K562 (cell line): ENCODE results near the gene HOATZ. TPM values are rescaled to one million over a fixed set of nuclear protein-coding genes. Genes with fewer than 3 reads are reported as not detected.

Experiments
- ATAC-seq: fragments of 200-7000 bp; cut with Tn5 transposase; 3 replicates; pipeline ENCODE4 v1.9.1; 2020; ENCODE audit warnings: moderate library complexity
- BruUV-seq: library from RNA; stranded (reverse); fragments of 400-500 nt; replicated peaks from 2 replicates; lab custom pipeline; 2021; lab: Mats Ljungman, UMichigan
- CTCF ChIA-PET: fragments of 300-600 bp; formaldehyde crosslinking; extraction: SDS; loops from one replicate; lab custom pipeline; 2021; ENCODE audit warnings: low intra/inter-chr PET ratio; lab: Yijun Ruan, JAX
- POLR2A ChIA-PET: fragments of 300-600, 350-650 bp; sonication (Branson Sonifier 250); formaldehyde crosslinking; extraction: SDS; loops from one replicate; lab custom pipeline; 2021; ENCODE audit warnings: antibody characterized with exemption, inconsistent platforms; lab: Yijun Ruan, JAX
- DNase-seq, 4 experiments: peaks; one replicate each; pipeline versions ENCODE4 v3.0.0 to v3.0.0-alpha.2; 2011 to 2018; ENCODE audit warnings: low spot score in 3 of 4, mixed read lengths in 3 of 4; ENCODE audit errors: extremely low read depth in 1 of 4
- FAIRE-seq: peaks from 2 replicates; lab custom pipeline; 2011; peaks lifted over from hg19 to GRCh38; lab: Jason Lieb, UNC
- H2AFZ ChIP-seq: 2 replicates; pipeline ENCODE4 v1.6.0; 2011; ENCODE audit warnings: low read depth, low read length, control low read depth, inconsistent platforms
- H3K27ac ChIP-seq: fragments of 200-600 bp; 3 replicates; pipeline ENCODE4 v1.8.0; 2011; ENCODE audit warnings: low read depth, mild to moderate bottlenecking, control low read depth, inconsistent platforms, low read length, moderate library complexity, mixed read lengths; ENCODE audit errors: extremely low read depth
- H3K27me3 ChIP-seq, 2 experiments: fragments of 300-600 bp in 1 of 2; 2 replicates in 1 of 2; 3 replicates in 1 of 2; pipeline versions ENCODE4 v1.6.0 to v1.8.0; 2011; ENCODE audit warnings: inconsistent platforms in 2 of 2, low read length in 2 of 2, mild to moderate bottlenecking in 1 of 2, mixed read lengths in 1 of 2, moderate library complexity in 1 of 2; ENCODE audit not compliant: control insufficient read depth in 2 of 2, insufficient read depth in 2 of 2
- H3K36me3 ChIP-seq: fragments of 300-600 bp; 3 replicates; pipeline ENCODE4 v1.8.0; 2011; ENCODE audit warnings: mild to moderate bottlenecking, low read length, inconsistent platforms; ENCODE audit not compliant: control insufficient read depth, insufficient read depth
- H3K4me1 ChIP-seq, 2 experiments: fragments of 200-600 bp in 1 of 2; replicated peaks in 1 of 2; 2 replicates in 1 of 2; 3 replicates in 1 of 2; pipeline versions ENCODE4 v1.5.1 to v1.8.0; 2011; ENCODE audit warnings: inconsistent platforms in 2 of 2, low read length in 2 of 2, mild to moderate bottlenecking in 1 of 2, mixed read lengths in 1 of 2, moderate library complexity in 1 of 2; ENCODE audit not compliant: control insufficient read depth in 2 of 2, insufficient read depth in 2 of 2
- H3K4me2 ChIP-seq: 2 replicates; pipeline ENCODE4 v1.6.1; 2011; ENCODE audit warnings: low read length, control low read depth, inconsistent platforms, mixed read lengths; ENCODE audit not compliant: insufficient read depth
- H3K4me3 ChIP-seq: fragments of 200-600 bp; sonication (generic), shearing (Covaris generic); 2 replicates; pipeline ENCODE4 v1.5.1; 2016; ENCODE audit warnings: control low read depth, inconsistent platforms
- H3K79me2 ChIP-seq: fragments of 200-600 bp; 3 replicates; pipeline ENCODE4 v1.8.0; 2011; ENCODE audit warnings: low read length, inconsistent platforms; ENCODE audit not compliant: control insufficient read depth, insufficient read depth
- H3K9ac ChIP-seq, 2 experiments: 2 replicates each; pipeline versions ENCODE4 v1.6.0 to v1.6.1; 2011; ENCODE audit warnings: low read depth in 2 of 2, low read length in 2 of 2, control low read depth in 1 of 2, inconsistent platforms in 1 of 2, mild to moderate bottlenecking in 1 of 2, mixed read lengths in 1 of 2; ENCODE audit not compliant: insufficient read depth in 1 of 2
- H3K9me1 ChIP-seq: one replicate; pipeline ENCODE4 v1.6.0; 2011; ENCODE audit warnings: inconsistent platforms, mild to moderate bottlenecking, low read length, moderate library complexity; ENCODE audit not compliant: control insufficient read depth, insufficient read depth
- H3K9me3 ChIP-seq: replicated peaks from 2 replicates; pipeline ENCODE4 v1.5.1; 2011; ENCODE audit warnings: low read depth, low read length, inconsistent platforms; ENCODE audit not compliant: control insufficient read depth, insufficient read depth
- H4K20me1 ChIP-seq: replicated peaks from 2 replicates; pipeline ENCODE4 v1.6.1; 2011; ENCODE audit warnings: low read length, inconsistent platforms, mixed read lengths; ENCODE audit not compliant: control insufficient read depth, insufficient read depth
- ARID3B ChIP-seq: fragments of 250-450 bp; sonication (Bioruptor Pico); IDR thresholded peaks from 2 replicates; pipeline ENCODE4 v1.4.0; 2020; ENCODE audit warnings: borderline replicate concordance
- C11orf30 ChIP-seq: fragments of 450-650 bp; IDR thresholded peaks from 2 replicates; pipeline ENCODE4 v1.6.1; 2016; ENCODE audit warnings: low read depth, mild to moderate bottlenecking
- MAFF ChIP-seq: IDR thresholded peaks from 2 replicates; pipeline ENCODE4 v1.6.1; 2012; ENCODE audit warnings: low read length, improper control_type of control experiment
- MAFG ChIP-seq: fragments of 450-650 bp; conservative IDR thresholded peaks from 2 replicates; pipeline ENCODE4 v1.6.1; 2016; ENCODE audit warnings: missing genetic modification characterization, missing compliant biosample characterization
- MAFK ChIP-seq: IDR thresholded peaks from 2 replicates; pipeline ENCODE4 v1.6.1; 2011; ENCODE audit warnings: low read length, improper control_type of control experiment
- NCOA6 ChIP-seq: fragments of 450-650 bp; IDR thresholded peaks from 2 replicates; pipeline ENCODE4 v1.6.1; 2017; ENCODE audit warnings: mild to moderate bottlenecking
- PKNOX1 ChIP-seq: fragments of 450-650 bp; IDR thresholded peaks from 2 replicates; pipeline ENCODE4 v1.6.1; 2016
- TFAM ChIP-seq: fragments of 250-450 bp; sonication (Bioruptor Pico); conservative IDR thresholded peaks from 2 replicates; pipeline ENCODE4 v1.5.0; 2021; ENCODE audit warnings: mild to moderate bottlenecking, moderate library complexity
- VEZF1 ChIP-seq: fragments of 200-800 bp; sonication (Bioruptor generic); IDR thresholded peaks from 2 replicates; pipeline ENCODE4 v1.6.1; 2017; ENCODE audit warnings: missing genetic modification characterization, missing compliant biosample characterization
- ZNF316 ChIP-seq: fragments of 450-650 bp; IDR thresholded peaks from 2 replicates; pipeline ENCODE4 v1.6.1; 2016
- WGBS: fragments of 100-300 bp; shearing (Covaris generic); methylation state at CpG from one replicate; pipeline ENCODE4 v1.1.6; 2016; ENCODE audit warnings: low coverage, mixed read lengths; ENCODE audit not compliant: insufficient coverage; ENCODE audit errors: missing lambda C conversion rate; 5-methylcytosine and 5-hydroxymethylcytosine counted together
- in situ Hi-C: fragments of 300-500 bp; cut with MboI; formaldehyde crosslinking; loops from 4 replicates; pipeline ENCODE4 v1.15.0; 2018; ENCODE audit warnings: inconsistent platforms, mixed read lengths
- intact Hi-C: fragments of 100-400 bp; cut with micrococcal nuclease; formaldehyde crosslinking; loops from 2 replicates; pipeline ENCODE4 v1.14.2; 2022
- polyA plus RNA-seq, 8 experiments: library from polyadenylated mRNA; depleted of rRNA in 4 of 8; stranded (reverse) in 5 of 8; unstranded in 3 of 8; fragments of >200 nt; fragmentation: Nextera tagmentation in 2 of 8; fragmentation: Illumina TruSeq in 1 of 8; extraction: Ambion mirVana in 2 of 8; extraction: Trizol in 1 of 8; gene quantifications; 2 replicates each; pipeline versions ENCODE4 v1.2.1 to v1.2.3, GENCODE V29; 2011 to 2014; ENCODE audit warnings: inconsistent platforms in 1 of 8, missing spikeins in 1 of 8
- total RNA-seq, 7 experiments: library from RNA; depleted of rRNA in 6 of 7; stranded (reverse); fragments of >200 nt in 6 of 7; fragmentation: Illumina TruSeq in 2 of 7; extraction: Trizol in 2 of 7; gene quantifications; 2 replicates each; pipeline versions ENCODE4 v1.2.1 to v1.2.3, GENCODE V29; 2011 to 2021; ENCODE audit warnings: low replicate concordance in 1 of 7

The HOATZ gene
- total and polyA plus RNA-seq, 9 of the 15 experiments (the other 6 are each of a cell fraction or from before 2014, with no cell fraction given): not detected

- TF ChIP-seq ARID3B (CRISPR knock-in tag): no peak
These were observed 11.9 kb downstream of the HOATZ start (continued) for GRCh38 chr11:111526501-111526900.

- no peak overlapping the region for H3K9ac ChIP-seq
- H3K27ac ChIP-seq: no peak overlapping the region
- no TSS peak for BruUV-seq
- no peaks in the 10 kb centered on the region for H3K36me3 ChIP-seq
- no peaks in the 10 kb centered on the region for H4K20me1 ChIP-seq
- no peaks in the 10 kb centered on the region for H3K9me3 ChIP-seq
- TF ChIP-seq TFAM: no peak
- 0 out of 2 replicates have a peak, but pooled peaks have one; percentile 39 for TF ChIP-seq MAFK
- TF ChIP-seq C11orf30: peak; percentile 46; the same call in 1 of the 2 replicates
- 0 out of 2 replicates have a peak, but pooled peaks have one; percentile 12 for TF ChIP-seq MAFF
- peak; percentile 53; the same call in 1 of the 2 replicates for TF ChIP-seq MAFG (tag)
- no peak for TF ChIP-seq NCOA6
- TF ChIP-seq PKNOX1: no peak
- no peak for TF ChIP-seq VEZF1 (CRISPR knock-in tag)
- TF ChIP-seq ZNF316: peak; percentile 66
- 0% methylated on average over 1 of the region's 1 CpG for WGBS
- ChIA-PET POLR2A (no interaction called here), CTCF (no interaction called here)
- no peak overlapping the region for H3K4me3 ChIP-seq
- no peak overlapping the region for H3K4me2 ChIP-seq
- ATAC-seq (no peak), DNase-seq (no peak), FAIRE-seq (no peak)
- no peaks in the 10 kb centered on the region for H3K9me1 ChIP-seq
- no peak overlapping the region for H2AFZ ChIP-seq
- intact Hi-C loops (no loop called here), in situ Hi-C loops (no loop called here)
- H3K4me1 ChIP-seq: no peaks in the 10 kb centered on the region
- no peaks in the 10 kb centered on the region for H3K79me2 ChIP-seq
- peaks cover 5 to 20% of the 10 kb centered on the region in 2 experiments for H3K27me3 ChIP-seq
These were observed 12.7 kb downstream of the HOATZ start for GRCh38 chr11:111527279-111527678.
